ENCODE results near the gene HSD11B1.

HSD11B1 gene

GRCh38 chr1:209746451-209747165 is 42.0 kb downstream of the HSD11B1 start:
- TF ChIP-seq MAX (IDR thresholded peaks at IDR 0.05; ENCODE audit: low read depth, low read length) (no peak), CTCF (IDR thresholded peaks at IDR 0.05; ENCODE audit: low read depth, low read length) (no peak), MYC (IDR thresholded peaks at IDR 0.05; ENCODE audit: low read depth, low read length) (no peak)
- DNase-seq (ENCODE audit: low read depth), result no peak
- H3K4me3 ChIP-seq (ENCODE audit: low read depth, low read length), result no peak overlapping the region

DNA sequence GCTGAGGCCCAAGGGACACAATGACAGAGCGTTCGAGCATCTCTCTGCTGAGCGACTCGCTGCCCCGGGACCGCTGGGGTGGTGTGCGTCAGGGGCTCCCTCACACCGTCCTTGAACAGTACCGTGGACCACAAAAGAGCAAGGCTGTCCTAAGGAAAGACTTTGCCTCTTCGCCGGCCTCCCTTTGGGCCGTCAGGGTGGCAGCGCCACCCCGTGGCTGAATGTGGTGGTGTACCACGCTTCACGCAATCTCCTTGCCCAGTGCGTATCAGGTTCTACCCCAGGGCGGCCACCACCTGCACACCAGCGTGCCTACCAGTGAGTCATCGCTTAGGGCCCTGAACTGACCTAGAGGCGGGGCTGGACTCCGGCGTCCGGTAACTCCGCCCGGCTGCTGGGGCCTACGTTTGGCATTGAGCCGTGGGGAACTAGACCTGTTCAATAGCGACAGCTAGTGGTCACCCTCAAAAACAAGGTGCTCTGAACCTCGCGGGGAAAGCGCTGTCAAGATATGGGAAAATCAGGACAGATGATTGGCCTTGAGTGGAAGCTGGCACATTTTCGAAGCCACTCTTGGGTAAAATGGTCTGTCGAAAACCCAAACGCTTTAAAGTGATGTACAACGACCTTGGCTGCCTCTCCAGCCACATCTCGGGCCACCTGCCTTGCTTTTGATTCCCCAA is 43.1 kb downstream of the HSD11B1 start:
- TF ChIP-seq MYC (IDR thresholded peaks at IDR 0.05; ENCODE audit: low read depth, low read length), result peak; percentile 76
- TF ChIP-seq CTCF (IDR thresholded peaks at IDR 0.05; ENCODE audit: low read depth, low read length), result peak; percentile 58
- peak; percentile 83 for TF ChIP-seq MAX (IDR thresholded peaks at IDR 0.05; ENCODE audit: low read depth, low read length)
- no peak for TF ChIP-seq POLR2A (IDR thresholded peaks at IDR 0.05; ENCODE audit: extremely low read depth, insufficient read length)
- DNase-seq (ENCODE audit: low read depth), result peak; percentile 96
- H3K4me3 ChIP-seq (ENCODE audit: low read depth, low read length), result no peak overlapping the region

DNA sequence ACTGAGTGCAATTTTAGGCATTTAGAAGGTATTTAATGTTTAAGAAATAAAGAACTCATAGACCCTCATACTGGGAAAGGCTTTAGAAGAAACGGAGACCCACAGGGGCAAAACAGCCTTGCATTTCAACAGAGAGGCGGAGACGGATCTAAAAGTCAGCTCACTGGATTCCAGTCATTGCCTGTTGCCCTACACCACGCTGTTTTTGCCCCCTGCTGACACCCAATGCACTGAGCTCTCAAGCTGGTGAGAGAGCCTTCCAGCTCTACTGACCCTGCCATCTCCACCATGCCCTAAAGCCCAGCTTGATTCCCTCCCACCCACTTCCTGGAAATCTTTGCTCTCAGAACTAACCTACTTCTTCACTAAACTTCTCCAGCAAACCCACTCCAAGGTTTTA is 44.0 kb downstream of the HSD11B1 start:
- peak; percentile 18 for DNase-seq (ENCODE audit: low read depth)
- TF ChIP-seq POLR2A (IDR thresholded peaks at IDR 0.05; ENCODE audit: extremely low read depth, insufficient read length), result no peak
- no peak for TF ChIP-seq MYC (IDR thresholded peaks at IDR 0.05; ENCODE audit: low read depth, low read length)
- TF ChIP-seq CTCF (IDR thresholded peaks at IDR 0.05; ENCODE audit: low read depth, low read length), result no peak
- TF ChIP-seq MAX (IDR thresholded peaks at IDR 0.05; ENCODE audit: low read depth, low read length), result no peak
- no peak overlapping the region for H3K4me3 ChIP-seq (ENCODE audit: low read depth, low read length)

GRCh38 chr1:209749205-209749604 is 44.6 kb downstream of the HSD11B1 start:
- DNase-seq (ENCODE audit: low read depth), result no peak
- no peak overlapping the region for H3K4me3 ChIP-seq (ENCODE audit: low read depth, low read length)
- TF ChIP-seq MAX (IDR thresholded peaks at IDR 0.05; ENCODE audit: low read depth, low read length), result no peak
- TF ChIP-seq POLR2A (IDR thresholded peaks at IDR 0.05; ENCODE audit: extremely low read depth, insufficient read length), result no peak
- no peak for TF ChIP-seq MYC (IDR thresholded peaks at IDR 0.05; ENCODE audit: low read depth, low read length)
- no peak for TF ChIP-seq CTCF (IDR thresholded peaks at IDR 0.05; ENCODE audit: low read depth, low read length)

DNA sequence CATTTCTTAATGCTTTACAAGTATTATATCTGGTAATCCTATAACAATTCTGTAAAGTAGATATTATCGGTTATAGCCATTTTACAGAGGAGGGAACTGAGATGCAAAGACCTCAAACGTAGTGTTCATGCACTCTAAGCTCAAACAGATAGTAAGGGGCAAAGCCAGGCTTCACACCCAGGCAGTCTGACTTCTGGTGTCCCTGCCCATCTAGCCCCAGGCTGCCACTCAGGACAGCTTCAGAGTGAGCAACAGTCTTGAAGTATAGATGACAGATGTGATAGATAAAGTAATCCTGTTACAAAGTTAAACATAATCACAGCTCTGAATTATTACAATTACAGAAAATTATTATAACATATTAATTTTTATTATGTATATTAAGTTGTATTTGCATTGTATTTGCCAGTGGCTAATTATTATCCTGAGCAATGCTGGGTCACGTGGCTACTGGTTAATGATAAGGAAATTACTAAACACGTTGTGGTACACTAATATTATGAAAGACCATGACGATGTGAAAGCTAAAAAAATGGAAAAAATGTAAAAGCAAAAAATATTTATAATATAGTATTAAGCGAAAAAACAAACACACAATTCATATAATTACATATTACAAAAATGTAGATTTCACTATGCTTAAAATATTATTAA is 45.2 kb downstream of the HSD11B1 start:
- no peak for TF ChIP-seq MYC (IDR thresholded peaks at IDR 0.05; ENCODE audit: low read depth, low read length)
- TF ChIP-seq CTCF (IDR thresholded peaks at IDR 0.05; ENCODE audit: low read depth, low read length), result no peak
- TF ChIP-seq POLR2A (IDR thresholded peaks at IDR 0.05; ENCODE audit: extremely low read depth, insufficient read length), result no peak
- TF ChIP-seq MAX (IDR thresholded peaks at IDR 0.05; ENCODE audit: low read depth, low read length), result no peak
- no peak overlapping the region for H3K4me3 ChIP-seq (ENCODE audit: low read depth, low read length)
- no peak for DNase-seq (ENCODE audit: low read depth)

Measured in NB4 (cell line).